GM21576 (cell line): Measurements from ENCODE around the gene DCDC1.
"Not testable (repeated sequence)": the region's sequence is repeated elsewhere in the genome, so short reads cannot be mapped to it uniquely, and the experiment has no call there.

ENCODE experiments used
- ATAC-seq: cut with Tn5 transposase; IDR thresholded peaks from one replicate; pipeline ENCODE4 v1.9.1; 2021; ENCODE audit warnings: mild to moderate bottlenecking, moderate library complexity; ENCODE audit not compliant: unreplicated experiment

DCDC1 gene

GRCh38 chr11:30991802-30992512, 377.6 kb downstream of the DCDC1 start:
- no peak for ATAC-seq

- no peak for ATAC-seq
These were observed 378.2 kb downstream of the DCDC1 start for GRCh38 chr11:30991376-30991775.

GRCh38 chr11:30990625-30991296, 378.8 kb downstream of the DCDC1 start:
- no peak for ATAC-seq

GRCh38 chr11:30987819-30988218, 381.7 kb downstream of the DCDC1 start:
- ATAC-seq = no peak

- no peak for ATAC-seq
These were observed 384.0 kb downstream of the DCDC1 start for GRCh38 chr11:30985536-30985935.

- ATAC-seq = no peak
These were observed 384.7 kb downstream of the DCDC1 start for GRCh38 chr11:30984827-30985226.

GRCh38 chr11:30984442-30984816, 385.1 kb downstream of the DCDC1 start:
- ATAC-seq = no peak

- no peak for ATAC-seq
These were observed 385.6 kb downstream of the DCDC1 start for GRCh38 chr11:30983776-30984441.

- ATAC-seq = no peak
These were observed 386.4 kb downstream of the DCDC1 start for GRCh38 chr11:30983143-30983542.

GRCh38 chr11:30967579-30967978, 402.0 kb downstream of the DCDC1 start:
- no peak for ATAC-seq

GRCh38 chr11:30960387-30960992, 409.0 kb downstream of the DCDC1 start:
- ATAC-seq = no peak

- ATAC-seq = no peak
These were observed 412.8 kb downstream of the DCDC1 start for GRCh38 chr11:30956751-30957150.

GRCh38 chr11:30949838-30950237, 419.7 kb downstream of the DCDC1 start:
- ATAC-seq = no peak

GRCh38 chr11:30947715-30948114, 421.8 kb downstream of the DCDC1 start:
- not testable (repeated sequence) for ATAC-seq

- ATAC-seq = no peak
These were observed 430.7 kb downstream of the DCDC1 start for GRCh38 chr11:30938810-30939209.

- ATAC-seq = no peak
These were observed 431.4 kb downstream of the DCDC1 start for GRCh38 chr11:30938171-30938570.

- no peak for ATAC-seq
These were observed 433.0 kb downstream of the DCDC1 start for GRCh38 chr11:30936491-30936890.

GRCh38 chr11:30935861-30936260, 433.7 kb downstream of the DCDC1 start:
- no peak for ATAC-seq

GRCh38 chr11:30926130-30926529, 443.4 kb downstream of the DCDC1 start:
- ATAC-seq = no peak

GRCh38 chr11:30921811-30922210, 447.7 kb downstream of the DCDC1 start:
- no peak for ATAC-seq

- ATAC-seq = no peak
These were observed 450.0 kb downstream of the DCDC1 start for GRCh38 chr11:30919389-30920152.
